Cortex of kidney (tissue), 1 donor: Measurements from ENCODE around the gene AP5B1.

Source experiments
- DNase-seq: peaks from one replicate; lab custom pipeline; 2025; lab: John Stamatoyannopoulos, UW

AP5B1 gene

DNA sequence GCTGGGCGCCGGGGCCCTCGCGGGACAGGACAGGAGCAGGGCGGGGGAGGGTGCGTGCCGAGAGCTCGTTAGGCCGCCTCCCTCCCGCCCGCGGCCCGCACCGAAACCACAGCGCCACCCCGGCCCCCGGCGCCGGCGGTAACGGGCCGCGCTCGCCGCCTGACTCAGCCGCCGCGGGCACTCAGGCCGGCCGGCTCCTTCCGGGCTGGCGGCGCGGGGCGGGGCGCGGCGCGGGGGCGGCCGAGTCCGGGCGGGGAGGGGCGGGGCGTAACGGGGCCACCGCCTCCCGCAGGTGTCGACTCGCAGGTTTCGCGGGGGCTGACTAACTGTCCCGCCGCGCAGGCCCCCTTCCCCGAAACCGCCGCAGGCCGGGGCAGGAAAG lies at the start of gene AP5B1:
Gene AP5B1, minus strand, starts transcription at position 207 of the 382 bp plus-strand sequence. CDS start 385 bp downstream, outside the sequence.
- DNase-seq: no peak

GRCh38 chr11:65829459-65829858 lies 48.7 kb upstream of the AP5B1 start:
- DNase-seq: no peak

- DNase-seq: no peak
These were observed 46.4 kb upstream of the AP5B1 start for GRCh38 chr11:65826984-65827735.

GRCh38 chr11:65822776-65823528 lies 42.2 kb upstream of the AP5B1 start:
- DNase-seq: no peak

DNA sequence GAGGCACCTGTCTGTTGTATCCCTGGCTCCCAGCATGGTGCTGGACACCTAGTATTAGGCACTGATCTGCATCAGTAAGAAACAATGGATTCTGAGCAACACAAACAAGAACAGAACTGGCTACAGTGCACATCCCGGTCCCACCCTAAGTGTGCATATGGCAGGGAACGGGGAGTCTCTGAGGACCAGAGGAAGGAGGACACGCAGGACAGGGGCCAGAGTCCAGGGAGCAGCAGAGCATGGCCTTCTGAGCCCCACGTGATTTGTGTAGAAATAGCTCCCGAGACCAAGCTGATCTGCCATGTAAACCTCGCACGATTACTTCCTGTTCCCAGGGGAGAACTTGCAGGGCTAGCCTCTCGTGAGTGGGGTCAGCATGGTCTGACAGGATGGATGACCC lies 40.3 kb upstream of the AP5B1 start:
- no peak for DNase-seq

GRCh38 chr11:65817835-65818680 lies 37.3 kb upstream of the AP5B1 start:
- no peak for DNase-seq

- no peak for DNase-seq
These were observed 36.6 kb upstream of the AP5B1 start for GRCh38 chr11:65817312-65817834.

DNA sequence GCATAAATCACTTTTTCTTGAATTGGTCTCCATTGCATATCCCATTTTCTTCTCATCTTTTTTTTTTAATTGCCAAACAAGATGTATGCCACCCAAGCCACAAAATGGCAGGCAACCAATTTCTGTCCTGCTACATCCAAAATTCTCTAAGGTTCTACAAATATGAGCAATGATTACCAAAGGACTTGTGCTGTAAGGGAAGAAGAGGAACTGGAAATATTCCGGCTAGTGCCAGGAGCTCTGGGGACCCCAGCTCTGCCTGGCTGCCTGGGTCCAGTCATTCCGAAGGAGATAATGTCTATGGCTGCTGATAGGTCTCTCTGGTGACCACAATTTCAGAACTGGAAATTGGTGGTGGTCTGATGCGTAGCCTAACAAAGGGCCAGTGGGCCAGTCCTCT lies 35.9 kb upstream of the AP5B1 start:
- no peak for DNase-seq

GRCh38 chr11:65814986-65815565 lies 34.3 kb upstream of the AP5B1 start:
- no peak for DNase-seq

- DNase-seq: no peak
These were observed 33.6 kb upstream of the AP5B1 start for GRCh38 chr11:65814131-65814985.

GRCh38 chr11:65811764-65812475 lies 31.1 kb upstream of the AP5B1 start:
- no peak for DNase-seq

GRCh38 chr11:65810046-65810868 lies 29.5 kb upstream of the AP5B1 start:
- DNase-seq: no peak

DNA sequence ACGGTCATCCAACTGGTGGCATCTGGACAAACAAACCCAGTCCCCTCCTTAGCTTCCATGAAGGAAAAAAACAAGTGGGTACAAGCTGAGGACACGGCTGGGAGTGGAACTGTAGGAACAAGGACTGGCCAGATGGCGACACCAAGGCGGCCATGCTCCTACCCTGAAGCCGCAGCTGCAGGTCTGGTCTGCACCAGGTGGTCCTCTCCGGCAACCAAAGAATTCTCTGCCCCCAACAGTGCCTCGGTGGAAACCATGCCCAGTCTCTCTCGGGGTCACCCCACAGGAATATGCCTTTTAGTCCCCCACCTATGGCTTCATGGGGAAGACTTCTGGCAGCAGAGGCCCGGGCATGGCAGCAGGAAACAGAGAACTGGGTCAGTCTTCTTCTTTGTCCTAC lies 28.7 kb upstream of the AP5B1 start:
- DNase-seq: no peak

- no peak for DNase-seq
These were observed 28.1 kb upstream of the AP5B1 start for GRCh38 chr11:65808744-65809341.

GRCh38 chr11:65806979-65807378 lies 26.2 kb upstream of the AP5B1 start:
- no peak for DNase-seq

- no peak for DNase-seq
These were observed 23.2 kb upstream of the AP5B1 start for GRCh38 chr11:65803797-65804492.

- no peak for DNase-seq
These were observed 22.1 kb upstream of the AP5B1 start for GRCh38 chr11:65802841-65803240.
